ENCODE data around the gene HDAC9. TPM values are rescaled to one million over a fixed set of nuclear protein-coding genes. Genes with fewer than 3 reads are reported as not detected.

Gene HDAC9
- total RNA-seq, 4 donors from 2014 or later = 1.2 to 8.0 (median 1.6) TPM

DNA sequence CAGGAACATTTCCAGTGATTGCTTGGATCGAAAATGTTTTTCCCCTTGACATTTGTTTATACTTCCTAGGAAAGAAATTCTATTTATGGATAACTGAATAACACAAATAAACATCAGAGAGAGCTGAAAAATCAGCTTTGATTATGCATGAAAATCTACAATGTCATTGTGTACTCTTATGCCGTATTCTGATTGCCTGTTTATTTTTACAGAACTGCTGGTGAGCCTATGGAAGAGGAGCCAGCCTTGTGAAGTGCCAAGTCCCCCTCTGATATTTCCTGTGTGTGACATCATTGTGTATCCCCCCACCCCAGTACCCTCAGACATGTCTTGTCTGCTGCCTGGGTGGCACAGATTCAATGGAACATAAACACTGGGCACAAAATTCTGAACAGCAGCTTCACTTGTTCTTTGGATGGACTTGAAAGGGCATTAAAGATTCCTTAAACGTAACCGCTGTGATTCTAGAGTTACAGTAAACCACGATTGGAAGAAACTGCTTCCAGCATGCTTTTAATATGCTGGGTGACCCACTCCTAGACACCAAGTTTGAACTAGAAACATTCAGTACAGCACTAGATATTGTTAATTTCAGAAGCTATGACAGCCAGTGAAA is 500.4 kb downstream of the HDAC9 start:
- H3K27ac ChIP-seq = peak overlapping the region in 1 of 4 donors; percentile 24
- intact Hi-C loops (cut with DNase I) = no loop called here
- WGBS, 2 donors = 57 to 58% methylated on average over 5 of the region's 5 CpGs

DNA sequence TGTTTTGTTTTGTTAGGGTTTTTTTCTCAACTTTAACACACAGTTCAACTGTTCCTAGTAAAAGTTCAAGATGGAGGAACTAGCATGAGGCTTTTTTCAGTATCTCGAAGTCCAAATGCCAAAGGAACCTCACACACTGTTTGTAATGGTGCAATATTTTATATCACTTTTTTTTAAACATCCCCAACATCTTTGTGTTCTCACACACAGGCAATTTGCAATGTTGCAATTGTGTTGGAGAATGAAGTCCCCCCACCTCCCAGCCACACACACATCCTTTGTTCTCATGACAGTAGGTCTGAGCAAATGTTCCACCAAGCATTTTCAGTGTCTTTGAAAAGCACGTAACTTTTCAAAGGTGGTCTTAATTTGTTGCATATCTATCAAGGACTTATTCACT is 501.0 kb downstream of the HDAC9 start:
- no peak overlapping the region for H3K4me3 ChIP-seq
- H3K9me3 ChIP-seq = no peaks in the 10 kb centered on the region
- H3K36me3 ChIP-seq = no peaks in the 10 kb centered on the region
- H3K4me1 ChIP-seq = peaks cover 0 to under 1% (median 0%) of the 10 kb centered on the region in 3 donors
- WGBS, 2 donors = 81 to 89% methylated on average over 2 of the region's 2 CpGs
- intact Hi-C loops (cut with DNase I) = no loop called here
- H3K27ac ChIP-seq = no peak overlapping the region
- TF ChIP-seq, protein P1, sequence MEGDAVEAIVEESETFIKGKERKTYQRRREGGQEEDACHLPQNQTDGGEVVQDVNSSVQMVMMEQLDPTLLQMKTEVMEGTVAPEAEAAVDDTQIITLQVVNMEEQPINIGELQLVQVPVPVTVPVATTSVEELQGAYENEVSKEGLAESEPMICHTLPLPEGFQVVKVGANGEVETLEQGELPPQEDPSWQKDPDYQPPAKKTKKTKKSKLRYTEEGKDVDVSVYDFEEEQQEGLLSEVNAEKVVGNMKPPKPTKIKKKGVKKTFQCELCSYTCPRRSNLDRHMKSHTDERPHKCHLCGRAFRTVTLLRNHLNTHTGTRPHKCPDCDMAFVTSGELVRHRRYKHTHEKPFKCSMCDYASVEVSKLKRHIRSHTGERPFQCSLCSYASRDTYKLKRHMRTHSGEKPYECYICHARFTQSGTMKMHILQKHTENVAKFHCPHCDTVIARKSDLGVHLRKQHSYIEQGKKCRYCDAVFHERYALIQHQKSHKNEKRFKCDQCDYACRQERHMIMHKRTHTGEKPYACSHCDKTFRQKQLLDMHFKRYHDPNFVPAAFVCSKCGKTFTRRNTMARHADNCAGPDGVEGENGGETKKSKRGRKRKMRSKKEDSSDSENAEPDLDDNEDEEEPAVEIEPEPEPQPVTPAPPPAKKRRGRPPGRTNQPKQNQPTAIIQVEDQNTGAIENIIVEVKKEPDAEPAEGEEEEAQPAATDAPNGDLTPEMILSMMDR (IDR thresholded peaks at IDR 0.05) = no peak
- TF ChIP-seq POLR2A (IDR thresholded peaks at IDR 0.05) = no peak
- H3K27me3 ChIP-seq = no peaks in the 10 kb centered on the region
- no peak for DNase-seq

More for the DNA sequence above, 500.4 kb downstream of the HDAC9 start:
- Histone ChIP-seq H3K4me1 (no peaks in the 10 kb centered on the region), H3K36me3 (no peaks in the 10 kb centered on the region), H3K9me3 (no peaks in the 10 kb centered on the region), H3K4me3 (peak overlapping the region in 1 of 4 donors; percentile 9), H3K27me3 (no peaks in the 10 kb centered on the region)
- DNase-seq = no peak
- TF ChIP-seq POLR2A (IDR thresholded peaks at IDR 0.05) = no peak
- TF ChIP-seq, protein P1 (IDR thresholded peaks at IDR 0.05) = no peak

DNA sequence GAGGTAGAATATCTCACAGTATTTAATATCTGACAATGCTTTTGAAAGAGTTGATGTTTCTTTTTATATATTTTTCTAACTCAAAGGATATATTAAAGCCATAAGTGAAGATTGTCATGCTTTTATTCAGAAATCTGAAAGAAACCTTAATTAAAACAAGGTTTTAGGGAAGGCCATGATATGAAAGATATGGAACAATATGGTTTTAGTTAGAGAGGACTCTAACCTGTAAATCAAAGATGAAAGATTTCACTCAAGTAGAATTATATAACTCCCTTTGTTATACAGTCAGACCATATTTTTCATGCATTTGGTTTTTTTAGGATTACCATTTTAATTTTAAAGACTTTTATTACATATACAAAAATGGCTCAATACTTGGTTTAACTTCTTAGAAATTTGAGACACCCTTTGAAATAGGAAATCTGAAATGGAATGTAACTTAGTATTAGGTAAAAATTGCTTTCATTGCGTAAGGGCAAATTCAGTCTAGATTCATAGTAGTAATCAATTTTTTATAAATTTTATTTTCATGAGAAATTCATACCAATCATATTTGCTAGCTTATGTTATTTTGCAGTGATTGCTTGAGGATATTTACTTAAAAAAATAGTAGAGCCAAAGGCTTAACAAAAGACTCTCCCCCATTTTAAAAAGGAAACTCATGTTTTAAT is 502.1 kb downstream of the HDAC9 start:
- H3K36me3 ChIP-seq = no peaks in the 10 kb centered on the region
- 96 to 100% methylated on average over 1 of the region's 1 CpG for whole genome bisulfite sequencing, 2 donors
- no peak for DNase-seq
- no peak for TF ChIP-seq POLR2A (IDR thresholded peaks at IDR 0.05)
- TF ChIP-seq, protein P1 (IDR thresholded peaks at IDR 0.05) = no peak
- H3K27ac ChIP-seq = no peak overlapping the region
- intact Hi-C loops (cut with DNase I) = no loop called here
- no peak overlapping the region for H3K4me3 ChIP-seq
- no peaks in the 10 kb centered on the region for H3K27me3 ChIP-seq
- H3K9me3 ChIP-seq = no peaks in the 10 kb centered on the region
- peaks cover 0 to 7% (median 0%) of the 10 kb centered on the region in 3 donors for H3K4me1 ChIP-seq

DNA sequence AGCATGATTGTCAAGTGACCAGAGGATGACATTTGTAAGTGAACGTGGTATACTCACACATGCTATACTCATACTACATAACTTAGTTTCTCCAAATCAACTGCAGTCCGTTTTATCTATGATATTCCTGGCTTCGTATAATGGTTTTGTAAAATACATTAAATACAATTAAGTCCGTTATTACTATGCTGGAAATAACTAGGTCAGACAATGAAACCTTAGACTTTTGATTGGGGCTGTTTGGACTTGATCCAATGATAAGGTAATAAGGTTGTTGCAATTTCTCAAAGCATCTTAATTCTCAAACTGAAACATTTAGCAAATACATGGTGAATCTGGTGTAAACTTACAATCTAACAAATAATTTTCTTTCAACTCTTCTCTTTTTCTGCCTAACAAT is 504.9 kb downstream of the HDAC9 start:
- peaks cover 0 to 7% (median 0%) of the 10 kb centered on the region in 3 donors for H3K4me1 ChIP-seq
- H3K9me3 ChIP-seq = no peaks in the 10 kb centered on the region
- 93% methylated on average over 4 of the region's 4 CpGs for WGBS, 2 donors
- no peak for TF ChIP-seq POLR2A (IDR thresholded peaks at IDR 0.05)
- TF ChIP-seq, protein P1 (IDR thresholded peaks at IDR 0.05) = no peak
- DNase-seq = no peak
- H3K36me3 ChIP-seq = no peaks in the 10 kb centered on the region
- intact Hi-C loops (cut with DNase I) = no loop called here
- no peaks in the 10 kb centered on the region for H3K27me3 ChIP-seq
- no peak overlapping the region for H3K4me3 ChIP-seq
- H3K27ac ChIP-seq = no peak overlapping the region

DNA sequence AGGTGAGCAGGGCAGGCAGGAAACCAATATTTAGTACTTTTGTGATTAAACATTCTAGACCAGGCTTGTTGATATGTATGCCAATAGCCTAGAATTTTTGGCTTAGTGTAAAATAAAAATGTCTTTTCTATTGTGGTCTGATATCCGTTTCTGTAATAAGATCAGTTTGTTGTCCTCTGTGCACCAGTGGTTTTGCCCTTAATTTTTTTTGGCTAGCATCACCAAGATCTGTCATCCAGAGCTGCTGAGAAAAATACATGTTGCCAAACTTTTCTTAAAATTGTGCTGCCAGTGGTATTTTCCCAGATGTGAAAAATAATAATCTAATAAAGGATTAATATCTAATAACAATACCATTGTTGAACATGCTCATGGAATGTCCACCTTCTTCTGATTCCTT is 506.3 kb downstream of the HDAC9 start:
- Histone ChIP-seq H3K4me1 (peaks cover 0 to 7% (median 0%) of the 10 kb centered on the region in 3 donors), H3K4me3 (no peak overlapping the region), H3K9me3 (no peaks in the 10 kb centered on the region), H3K36me3 (no peaks in the 10 kb centered on the region), H3K27me3 (no peaks in the 10 kb centered on the region), H3K27ac (no peak overlapping the region)
- 21 to 29% methylated on average over 1 of the region's 1 CpG for WGBS, 2 donors
- DNase-seq = no peak
- TF ChIP-seq, protein P1 (IDR thresholded peaks at IDR 0.05) = no peak
- no peak for TF ChIP-seq POLR2A (IDR thresholded peaks at IDR 0.05)
- intact Hi-C loops (cut with DNase I) = no loop called here
